ENCODE results near the gene LRBA. TPM values are rescaled to one million over a fixed set of nuclear protein-coding genes. Genes with fewer than 3 reads are reported as not detected.

The LRBA gene
- total and polyA plus RNA-seq, 4 donors, result 11.8 to 149 (median 34.2) TPM

DNA sequence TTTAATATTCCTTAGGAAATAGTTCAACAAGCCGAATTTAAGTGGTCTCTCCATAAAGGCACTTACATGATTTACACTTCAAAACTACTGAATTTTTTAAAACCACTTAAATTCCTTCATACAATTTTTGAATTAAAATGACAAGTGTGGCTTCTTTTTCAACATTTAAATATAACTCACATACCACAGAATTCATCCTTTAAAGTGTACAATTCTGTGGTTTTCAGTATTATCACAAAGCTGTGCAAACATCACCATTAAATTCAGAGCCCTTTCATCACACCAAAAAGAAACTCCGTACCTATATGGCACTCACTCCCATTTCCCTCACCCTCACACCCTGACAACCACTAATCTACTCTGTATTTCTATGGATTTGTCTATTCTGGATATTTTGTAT lies 634.0 kb downstream of the LRBA start:
- Histone ChIP-seq H3K9ac (ENCODE audit: insufficient read depth in 1 of 2, low read length in 2 of 2) (no peak overlapping the region), H3K27ac (ENCODE audit: low read depth in 1 of 2, low read length in 1 of 2) (no peak overlapping the region), H3K4me3 (no peak overlapping the region), H3K36me3 (ENCODE audit: control insufficient read depth in 4 of 4, insufficient read depth in 4 of 4, low read length in 4 of 4) (no peaks in the 10 kb centered on the region), H3K9me3 (ENCODE audit: control insufficient read depth in 4 of 4, insufficient read depth in 3 of 4, low read length in 3 of 4) (no peaks in the 10 kb centered on the region), H3K27me3 (ENCODE audit: control insufficient read depth in 3 of 3, insufficient read depth in 3 of 3, low read length in 2 of 3) (no peaks in the 10 kb centered on the region), H3K4me1 (ENCODE audit: control insufficient read depth in 5 of 5, insufficient read depth in 5 of 5, low read length in 5 of 5) (no peaks in the 10 kb centered on the region)
- DNase-seq (no peak), ATAC-seq (ENCODE audit: insufficient read depth, low FRiP score) (no peak)
- TF ChIP-seq, protein P1, sequence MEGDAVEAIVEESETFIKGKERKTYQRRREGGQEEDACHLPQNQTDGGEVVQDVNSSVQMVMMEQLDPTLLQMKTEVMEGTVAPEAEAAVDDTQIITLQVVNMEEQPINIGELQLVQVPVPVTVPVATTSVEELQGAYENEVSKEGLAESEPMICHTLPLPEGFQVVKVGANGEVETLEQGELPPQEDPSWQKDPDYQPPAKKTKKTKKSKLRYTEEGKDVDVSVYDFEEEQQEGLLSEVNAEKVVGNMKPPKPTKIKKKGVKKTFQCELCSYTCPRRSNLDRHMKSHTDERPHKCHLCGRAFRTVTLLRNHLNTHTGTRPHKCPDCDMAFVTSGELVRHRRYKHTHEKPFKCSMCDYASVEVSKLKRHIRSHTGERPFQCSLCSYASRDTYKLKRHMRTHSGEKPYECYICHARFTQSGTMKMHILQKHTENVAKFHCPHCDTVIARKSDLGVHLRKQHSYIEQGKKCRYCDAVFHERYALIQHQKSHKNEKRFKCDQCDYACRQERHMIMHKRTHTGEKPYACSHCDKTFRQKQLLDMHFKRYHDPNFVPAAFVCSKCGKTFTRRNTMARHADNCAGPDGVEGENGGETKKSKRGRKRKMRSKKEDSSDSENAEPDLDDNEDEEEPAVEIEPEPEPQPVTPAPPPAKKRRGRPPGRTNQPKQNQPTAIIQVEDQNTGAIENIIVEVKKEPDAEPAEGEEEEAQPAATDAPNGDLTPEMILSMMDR (IDR thresholded peaks at IDR 0.05; ENCODE audit: control extremely low read depth, extremely low read depth), result no peak
- WGBS, 2 donors, result 85 to 92% methylated on average over 2 of the region's 2 CpGs

DNA sequence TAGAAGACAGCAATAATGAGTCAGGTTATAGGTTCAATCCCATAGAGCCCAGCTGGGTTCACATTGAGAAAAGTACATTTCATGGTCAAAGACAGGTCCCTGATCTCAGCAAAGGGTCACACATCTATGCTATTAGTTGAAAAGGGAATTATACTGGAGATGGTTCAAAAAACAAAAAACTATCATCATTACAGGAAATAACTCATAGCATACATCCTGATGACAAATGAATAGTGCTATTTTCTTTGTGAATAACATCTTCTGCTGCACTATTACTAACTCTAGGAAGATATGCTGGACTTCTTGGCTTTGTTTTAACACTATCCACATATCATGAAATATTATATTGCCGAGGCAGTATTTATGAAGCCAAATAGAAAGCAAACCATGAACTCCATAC lies 635.6 kb downstream of the LRBA start:
- ATAC-seq (ENCODE audit: insufficient read depth, low FRiP score), result no peak
- no peak overlapping the region for H3K4me3 ChIP-seq
- 85 to 96% methylated on average over 1 of the region's 1 CpG for WGBS, 2 donors

GRCh38 chr4:150375025-150375424 lies 640.1 kb downstream of the LRBA start:
- TF ChIP-seq, protein P1 (IDR thresholded peaks at IDR 0.05; ENCODE audit: control extremely low read depth, extremely low read depth), result no peak
- 88 to 95% methylated on average over 4 of the region's 4 CpGs for WGBS, 2 donors
- Histone ChIP-seq H3K4me1 (ENCODE audit: control insufficient read depth in 5 of 5, insufficient read depth in 5 of 5, low read length in 5 of 5) (no peaks in the 10 kb centered on the region), H3K4me3 (no peak overlapping the region), H3K9me3 (ENCODE audit: control insufficient read depth in 4 of 4, insufficient read depth in 3 of 4, low read length in 3 of 4) (no peaks in the 10 kb centered on the region), H3K27ac (ENCODE audit: low read depth in 1 of 2, low read length in 1 of 2) (no peak overlapping the region), H3K9ac (ENCODE audit: insufficient read depth in 1 of 2, low read length in 2 of 2) (no peak overlapping the region), H3K27me3 (ENCODE audit: control insufficient read depth in 3 of 3, insufficient read depth in 3 of 3, low read length in 2 of 3) (no peaks in the 10 kb centered on the region), H3K36me3 (ENCODE audit: control insufficient read depth in 4 of 4, insufficient read depth in 4 of 4, low read length in 4 of 4) (no peaks in the 10 kb centered on the region)
- ATAC-seq (ENCODE audit: insufficient read depth, low FRiP score), result no peak
- DNase-seq, result no peak

More for the DNA sequence above, 635.6 kb downstream of the LRBA start:
- Histone ChIP-seq H3K9me3 (ENCODE audit: control insufficient read depth in 4 of 4, insufficient read depth in 3 of 4, low read length in 3 of 4) (no peaks in the 10 kb centered on the region), H3K9ac (ENCODE audit: insufficient read depth in 1 of 2, low read length in 2 of 2) (no peak overlapping the region), H3K4me1 (ENCODE audit: control insufficient read depth in 5 of 5, insufficient read depth in 5 of 5, low read length in 5 of 5) (no peaks in the 10 kb centered on the region), H3K36me3 (ENCODE audit: control insufficient read depth in 4 of 4, insufficient read depth in 4 of 4, low read length in 4 of 4) (no peaks in the 10 kb centered on the region), H3K27ac (ENCODE audit: low read depth in 1 of 2, low read length in 1 of 2) (no peak overlapping the region), H3K27me3 (ENCODE audit: control insufficient read depth in 3 of 3, insufficient read depth in 3 of 3, low read length in 2 of 3) (no peaks in the 10 kb centered on the region)
- DNase-seq, result no peak
- TF ChIP-seq, protein P1 (IDR thresholded peaks at IDR 0.05; ENCODE audit: control extremely low read depth, extremely low read depth), result no peak

DNA sequence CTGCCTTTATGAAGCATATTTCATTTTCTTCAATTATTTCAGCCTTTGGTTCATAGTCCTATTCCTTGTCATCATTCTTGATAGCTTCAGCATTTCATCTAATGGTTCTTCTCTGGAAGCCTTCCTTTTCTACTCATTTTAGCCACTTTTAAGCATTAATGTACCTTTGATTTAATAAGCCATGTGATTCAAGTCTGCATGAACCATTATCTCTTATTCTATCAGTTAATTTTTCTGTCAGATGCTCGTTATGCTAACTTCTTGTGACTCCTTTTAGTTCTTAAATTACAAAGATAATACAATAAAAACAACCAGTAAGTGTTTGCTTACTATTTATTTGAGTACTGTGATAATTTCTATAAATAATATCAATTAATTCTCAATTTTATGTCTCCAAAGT lies 643.2 kb downstream of the LRBA start:
- TF ChIP-seq, protein P1 (IDR thresholded peaks at IDR 0.05; ENCODE audit: control extremely low read depth, extremely low read depth), result no peak
- H3K9ac ChIP-seq (ENCODE audit: insufficient read depth in 1 of 2, low read length in 2 of 2), result no peak overlapping the region
- H3K27me3 ChIP-seq (ENCODE audit: control insufficient read depth in 3 of 3, insufficient read depth in 3 of 3, low read length in 2 of 3), result no peaks in the 10 kb centered on the region
- no peak overlapping the region for H3K4me3 ChIP-seq
- 94 to 98% methylated on average over 1 of the region's 1 CpG for WGBS, 2 donors
- H3K9me3 ChIP-seq (ENCODE audit: control insufficient read depth in 4 of 4, insufficient read depth in 3 of 4, low read length in 3 of 4), result no peaks in the 10 kb centered on the region
- ATAC-seq (ENCODE audit: insufficient read depth, low FRiP score), result no peak
- peaks cover 0 to 13% (median 0%) of the 10 kb centered on the region in 5 donors for H3K4me1 ChIP-seq (ENCODE audit: control insufficient read depth in 5 of 5, insufficient read depth in 5 of 5, low read length in 5 of 5)
- no peaks in the 10 kb centered on the region for H3K36me3 ChIP-seq (ENCODE audit: control insufficient read depth in 4 of 4, insufficient read depth in 4 of 4, low read length in 4 of 4)
- DNase-seq, result no peak
- H3K27ac ChIP-seq (ENCODE audit: low read depth in 1 of 2, low read length in 1 of 2), result no peak overlapping the region
